Measurements from ENCODE around the gene ZNF718. TPM values are rescaled to one million over a fixed set of nuclear protein-coding genes. Genes with fewer than 3 reads are reported as not detected.
"Not testable (repeated sequence)": the region's sequence is repeated elsewhere in the genome, so short reads cannot be mapped to it uniquely, and the experiment has no call there.

The ZNF718 gene
- total RNA-seq, 4 donors from 2014 or later = 4.1 to 7.2 (median 4.8) TPM

GRCh38 chr4:205097-205756 is 80.9 kb downstream of the ZNF718 start:
- Histone ChIP-seq H3K27me3 (no peaks in the 10 kb centered on the region), H3K4me1 (no peaks in the 10 kb centered on the region), H3K4me3 (no peak overlapping the region), H3K9me3 (peaks cover 0 to 60% (median 24%) of the 10 kb centered on the region in 3 donors), H3K36me3 (peaks cover 0 to 14% (median 0%) of the 10 kb centered on the region in 3 donors), H3K27ac (no peak overlapping the region)
- intact Hi-C loops (cut with DNase I) = no loop called here
- no peak for TF ChIP-seq POLR2A (IDR thresholded peaks at IDR 0.05)
- TF ChIP-seq CTCF (IDR thresholded peaks at IDR 0.05) = no peak
- DNase-seq = no peak
- 94% methylated on average over 10 of the region's 24 CpGs; no CpG with 5 or more reads in 1 of the 2 donors for WGBS, 2 donors

- intact Hi-C loops (cut with DNase I) = no loop called here
These were observed 81.8 kb downstream of the ZNF718 start for GRCh38 chr4:206054-206453.

GRCh38 chr4:208416-209096 is 84.3 kb downstream of the ZNF718 start:
- 54 to 66% methylated on average over 2 to 3 of the region's 3 CpGs for WGBS, 2 donors
- H3K36me3 ChIP-seq; H3K4me1 ChIP-seq; H3K27me3 ChIP-seq; DNase-seq; H3K4me3 ChIP-seq; H3K27ac ChIP-seq; intact Hi-C loops (cut with DNase I): not testable (repeated sequence)
- H3K9me3 ChIP-seq = peaks cover 0 to 52% (median 27%) of the 10 kb centered on the region in 3 donors

More at GRCh38 chr4:206054-206453, 81.8 kb downstream of the ZNF718 start:
- Histone ChIP-seq H3K4me3 (no peak overlapping the region), H3K9me3 (peaks cover 0 to 61% (median 26%) of the 10 kb centered on the region in 3 donors), H3K4me1 (no peaks in the 10 kb centered on the region), H3K36me3 (peaks cover 0 to 13% (median 0%) of the 10 kb centered on the region in 3 donors), H3K27me3 (no peaks in the 10 kb centered on the region), H3K27ac (no peak overlapping the region)
- WGBS, 2 donors = 87 to 96% methylated on average over 3 to 4 of the region's 4 CpGs
- no peak for DNase-seq
- TF ChIP-seq POLR2A (IDR thresholded peaks at IDR 0.05) (no peak), CTCF (IDR thresholded peaks at IDR 0.05) (no peak)

GRCh38 chr4:211033-211511 is 86.8 kb downstream of the ZNF718 start:
- Histone ChIP-seq H3K9me3 (peaks cover 0 to 37% (median 15%) of the 10 kb centered on the region in 3 donors), H3K4me1 (peaks cover 0 to 6% (median 0%) of the 10 kb centered on the region in 3 donors), H3K4me3 (no peak overlapping the region), H3K27me3 (peaks cover 0 to 3% (median 0%) of the 10 kb centered on the region in 4 donors), H3K27ac (no peak overlapping the region), H3K36me3 (no peaks in the 10 kb centered on the region)
- intact Hi-C loops (cut with DNase I) = no loop called here
- 60 to 68% methylated on average over 6 to 8 of the region's 8 CpGs for WGBS, 2 donors
- DNase-seq = no peak
- TF ChIP-seq POLR2A (IDR thresholded peaks at IDR 0.05) (no peak), CTCF (IDR thresholded peaks at IDR 0.05) (no peak)

GRCh38 chr4:212438-213188 is 88.3 kb downstream of the ZNF718 start:
- Histone ChIP-seq H3K27ac (peak overlapping the region; percentile 41 to 77 (median 76)), H3K4me3 (peak overlapping the region; percentile 25 to 68 (median 58)), H3K36me3 (no peaks in the 10 kb centered on the region), H3K4me1 (peaks cover 0 to 6% (median 0%) of the 10 kb centered on the region in 3 donors), H3K27me3 (peaks cover 0 to 3% (median 0%) of the 10 kb centered on the region in 4 donors), H3K9me3 (peaks cover 0 to 33% (median 15%) of the 10 kb centered on the region in 3 donors)
- TF ChIP-seq POLR2A (IDR thresholded peaks at IDR 0.05) (peak in 2 of 4 donors; percentile 14 to 24), CTCF (IDR thresholded peaks at IDR 0.05) (no peak)
- DNase-seq = no peak
- intact Hi-C loops (cut with DNase I) = no loop called here
- WGBS, 2 donors = 7 to 27% methylated on average over 7 to 20 of the region's 57 CpGs

GRCh38 chr4:213189-213535 is 88.9 kb downstream of the ZNF718 start:
- H3K4me1 ChIP-seq; H3K36me3 ChIP-seq; DNase-seq; intact Hi-C loops (cut with DNase I); H3K27me3 ChIP-seq: not testable (repeated sequence)
- peak overlapping the region; percentile 25 to 68 (median 58) for H3K4me3 ChIP-seq
- 0 to 20% methylated on average over 1 to 2 of the region's 13 CpGs for WGBS, 2 donors
- H3K27ac ChIP-seq = peak overlapping the region in 2 of 4 donors; percentile 75 to 77
- H3K9me3 ChIP-seq = peaks cover 0 to 33% (median 15%) of the 10 kb centered on the region in 3 donors
